GM06990 (cell line): ENCODE measurements around the gene DCUN1D2.

Source experiments
- DNase-seq: peaks from one replicate; pipeline ENCODE4 v3.0.0-alpha.2; 2011; ENCODE audit not compliant: insufficient read length; ENCODE audit errors: extremely low read depth
- H3K27me3 ChIP-seq: replicated peaks from 2 replicates; pipeline ENCODE4 v1.6.0; 2011; ENCODE audit warnings: low read length; ENCODE audit not compliant: control insufficient read depth, insufficient read depth
- H3K36me3 ChIP-seq: 2 replicates; pipeline ENCODE4 v1.5.1; 2011; ENCODE audit warnings: low read length; ENCODE audit not compliant: control insufficient read depth, insufficient read depth
- H3K4me3 ChIP-seq: replicated peaks from 2 replicates; pipeline ENCODE4 v1.5.1; 2011; ENCODE audit warnings: low read depth, mild to moderate bottlenecking, control low read depth, low read length
- CTCF ChIP-seq: IDR thresholded peaks from 2 replicates; pipeline ENCODE4 v1.5.1; 2011; ENCODE audit warnings: low read length, control low read depth, mild to moderate bottlenecking, inconsistent platforms; ENCODE audit not compliant: insufficient read depth, poor library complexity, severe bottlenecking

DCUN1D2 gene

GRCh38 chr13:113532156-113532806, 41.8 kb upstream of the DCUN1D2 start:
- no peak for TF ChIP-seq CTCF
- peaks cover 6% of the 10 kb centered on the region for H3K36me3 ChIP-seq
- no peaks in the 10 kb centered on the region for H3K27me3 ChIP-seq
- no peak overlapping the region for H3K4me3 ChIP-seq
- DNase-seq: no peak

GRCh38 chr13:113531041-113531873, 40.7 kb upstream of the DCUN1D2 start:
- Histone ChIP-seq H3K27me3 (no peaks in the 10 kb centered on the region), H3K36me3 (peaks cover 6% of the 10 kb centered on the region), H3K4me3 (no peak overlapping the region)
- no peak for TF ChIP-seq CTCF
- DNase-seq: no peak

GRCh38 chr13:113528813-113529180, 38.3 kb upstream of the DCUN1D2 start:
- Histone ChIP-seq H3K27me3 (no peaks in the 10 kb centered on the region), H3K4me3 (no peak overlapping the region), H3K36me3 (peaks cover 8% of the 10 kb centered on the region)
- DNase-seq: no peak
- TF ChIP-seq CTCF: no peak

- Histone ChIP-seq H3K27me3 (no peaks in the 10 kb centered on the region), H3K36me3 (peaks cover 8% of the 10 kb centered on the region), H3K4me3 (no peak overlapping the region)
- DNase-seq: no peak
- no peak for TF ChIP-seq CTCF
These were observed 37.7 kb upstream of the DCUN1D2 start for GRCh38 chr13:113528101-113528812.

GRCh38 chr13:113527272-113527958, 36.9 kb upstream of the DCUN1D2 start:
- no peak for TF ChIP-seq CTCF
- no peak for DNase-seq
- H3K4me3 ChIP-seq: no peak overlapping the region
- H3K36me3 ChIP-seq: peaks cover 8% of the 10 kb centered on the region
- H3K27me3 ChIP-seq: no peaks in the 10 kb centered on the region
